ENCODE data around the gene GP5.

GP5 gene

DNA sequence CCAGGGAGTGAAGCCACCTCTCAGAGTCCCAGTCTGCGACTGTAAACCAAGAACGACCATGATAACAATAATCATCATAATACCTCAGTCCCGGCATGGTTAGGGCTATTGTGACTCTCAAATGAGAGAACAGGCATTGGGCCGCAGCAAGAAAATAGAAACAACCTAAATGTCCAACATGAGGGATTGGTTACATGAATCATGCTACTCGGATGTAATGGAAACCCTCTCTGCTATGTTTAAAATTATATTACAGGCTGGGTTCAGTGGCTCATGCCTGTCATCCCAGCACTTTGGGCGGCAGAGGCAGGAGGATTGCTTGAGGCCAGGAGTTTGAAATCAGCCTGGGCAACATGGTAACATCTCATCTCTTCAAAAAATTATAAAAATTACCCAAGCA, 50.7 kb downstream of the GP5 start:
- no peak for DNase-seq (ENCODE audit: low read depth)

DNA sequence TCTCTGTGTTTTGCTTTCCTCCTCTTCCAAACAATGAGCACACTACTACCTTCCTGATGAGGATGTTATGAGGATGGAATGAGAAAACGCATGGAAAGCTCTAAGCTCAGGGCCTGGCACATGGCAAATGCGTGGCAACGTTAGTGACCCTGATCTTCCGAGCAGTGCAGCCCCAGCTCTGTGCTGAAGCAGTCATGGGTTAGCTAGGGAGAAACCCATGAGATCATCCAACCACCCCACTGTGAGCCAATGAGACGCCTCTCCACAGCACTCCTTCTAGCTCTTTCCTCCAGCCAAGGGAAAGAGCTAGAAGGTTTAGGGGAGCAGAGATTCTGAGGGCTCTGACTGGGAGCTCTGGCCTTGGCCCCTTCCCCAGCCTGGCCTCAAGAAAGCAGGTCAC, 52.4 kb downstream of the GP5 start:
- DNase-seq (ENCODE audit: low read depth), result no peak

DNA sequence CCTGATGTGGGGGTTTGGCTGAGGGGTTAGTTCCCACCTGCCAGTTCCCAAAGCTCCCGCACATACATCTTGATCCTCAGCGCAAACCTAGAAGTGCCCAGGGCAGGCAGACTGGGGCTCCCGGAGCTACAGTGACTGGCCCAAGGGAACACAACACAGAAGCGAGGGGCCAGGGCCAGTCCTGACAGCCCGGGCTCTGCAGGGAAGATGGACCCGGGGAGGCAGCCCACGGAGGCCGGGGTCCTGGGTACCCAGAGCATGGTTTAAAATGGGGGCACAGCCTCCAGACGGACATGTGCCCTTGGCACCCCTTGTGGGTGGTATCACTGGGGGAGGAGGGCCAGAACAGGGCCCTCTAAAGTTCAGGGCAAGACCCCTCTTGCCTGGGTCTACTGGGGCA, 53.0 kb downstream of the GP5 start:
- DNase-seq (ENCODE audit: low read depth), result no peak

Data from stimulated activated CD8-positive, alpha-beta memory T cell treated with anti-CD3 and anti-CD28 coated beads, Interleukin-15, amount 100 ng/mL, for 24 hours (primary cell).